AG09319 (cell line): Measurements from ENCODE around the gene AKAP13.

Experiments used
- DNase-seq: peaks from one replicate; pipeline ENCODE4 v3.0.0-alpha.2; 2010; ENCODE audit warnings: low read depth; ENCODE audit errors: extremely low read depth
- CTCF ChIP-seq: IDR thresholded peaks from 2 replicates; pipeline ENCODE4 v1.5.1; 2011; ENCODE audit warnings: low read depth, mild to moderate bottlenecking, inconsistent platforms, low read length, moderate library complexity

AKAP13 gene

GRCh38 chr15:85540085-85540797, 159.8 kb downstream of the AKAP13 start:
- TF ChIP-seq CTCF, result no peak
- no peak for DNase-seq

DNA sequence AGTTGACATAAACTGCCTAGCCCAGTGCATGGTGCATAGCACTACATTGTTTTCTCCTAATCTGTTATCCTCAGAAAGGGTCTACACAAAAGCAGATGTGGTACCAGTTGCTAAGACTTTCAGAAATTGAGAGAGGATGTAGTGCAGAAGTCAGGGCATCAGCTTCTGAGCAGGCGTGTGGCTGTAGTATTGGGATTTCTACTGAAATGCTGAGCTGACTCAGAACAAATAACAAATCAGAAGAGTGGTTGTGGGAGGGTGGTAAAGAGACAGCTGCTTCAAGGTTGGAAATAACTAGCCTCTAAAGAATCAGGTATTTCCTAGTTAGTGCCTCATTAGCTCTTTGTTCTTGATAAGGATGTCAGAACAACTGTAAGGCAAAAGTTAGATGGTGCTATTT, 161.3 kb downstream of the AKAP13 start:
- TF ChIP-seq CTCF, result no peak
- DNase-seq, result no peak

GRCh38 chr15:85542488-85542887, 162.1 kb downstream of the AKAP13 start:
- TF ChIP-seq CTCF, result no peak
- no peak for DNase-seq

DNA sequence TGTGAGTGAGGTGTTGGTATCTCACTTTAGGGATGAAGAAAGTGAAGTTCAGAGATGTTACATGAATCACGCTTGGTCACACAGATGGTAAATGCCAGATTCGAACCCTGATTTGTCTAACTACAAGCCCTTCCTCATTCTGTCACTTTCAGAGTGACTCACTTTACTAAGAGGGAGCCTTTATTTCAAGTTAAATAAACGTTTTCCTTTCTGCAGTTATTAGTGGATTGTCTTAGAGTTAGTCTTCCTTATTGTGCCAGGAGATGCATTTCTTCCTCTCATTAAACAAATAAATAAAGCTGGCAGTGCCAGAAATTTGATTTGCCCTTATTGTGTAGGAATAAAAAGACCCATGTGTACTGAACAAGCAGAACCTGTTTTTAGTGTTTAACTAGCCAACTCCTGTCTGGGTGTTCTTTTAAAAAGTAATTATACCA, 162.5 kb downstream of the AKAP13 start:
- TF ChIP-seq CTCF, result no peak
- no peak for DNase-seq

DNA sequence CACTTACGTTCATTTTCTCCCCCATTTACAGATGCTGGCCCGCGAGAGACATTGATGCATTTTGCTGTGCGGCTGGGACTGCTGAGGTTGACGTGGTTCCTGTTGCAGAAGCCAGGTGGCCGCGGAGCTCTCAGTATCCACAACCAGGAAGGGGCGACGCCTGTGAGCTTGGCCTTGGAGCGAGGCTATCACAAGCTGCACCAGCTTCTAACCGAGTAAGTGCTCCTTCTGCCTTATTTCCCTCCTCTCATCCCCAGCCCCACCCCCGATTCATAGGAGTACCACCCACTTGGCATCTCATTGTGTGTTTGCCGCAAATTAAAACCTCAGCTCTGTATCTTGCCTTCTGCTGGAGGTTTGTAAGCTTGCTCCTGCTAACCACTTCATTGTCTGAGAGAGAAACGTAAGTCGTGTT, 163.3 kb downstream of the AKAP13 start:
- no peak; the same call in 1 of the 2 replicates for TF ChIP-seq CTCF
- DNase-seq, result no peak

GRCh38 chr15:85545185-85545584, 164.8 kb downstream of the AKAP13 start:
- DNase-seq, result no peak

More at GRCh38 chr15:85545185-85545584, 164.8 kb downstream of the AKAP13 start:
- no peak for TF ChIP-seq CTCF
